Activated T-helper 1 cell treated with anti-CD3 and anti-CD28 coated beads, Interleukin-2, amount 50 U/mL, for 16 hours (primary cell): ENCODE data around the gene ANKRD44.
"Not testable (repeated sequence)": the region's sequence is repeated elsewhere in the genome, so short reads cannot be mapped to it uniquely, and the experiment has no call there.

Source experiments
- DNase-seq, 2 donors: peaks; one replicate each; pipeline ENCODE4 v3.0.0-alpha.2; 2020; ENCODE audit warnings: low read depth in 1 of 2, low spot score in 1 of 2

The ANKRD44 gene

GRCh38 chr2:197310271-197310985, at the start of gene ANKRD44:
TSS of gene ANKRD44 (minus strand) at chr2:197310780. CDS start at chr2:197310604, 176 bp downstream.
- peak; percentile 77 to 83 for DNase-seq

GRCh38 chr2:197359859-197360258, 49.3 kb upstream of the ANKRD44 start:
- DNase-seq: no peak

DNA sequence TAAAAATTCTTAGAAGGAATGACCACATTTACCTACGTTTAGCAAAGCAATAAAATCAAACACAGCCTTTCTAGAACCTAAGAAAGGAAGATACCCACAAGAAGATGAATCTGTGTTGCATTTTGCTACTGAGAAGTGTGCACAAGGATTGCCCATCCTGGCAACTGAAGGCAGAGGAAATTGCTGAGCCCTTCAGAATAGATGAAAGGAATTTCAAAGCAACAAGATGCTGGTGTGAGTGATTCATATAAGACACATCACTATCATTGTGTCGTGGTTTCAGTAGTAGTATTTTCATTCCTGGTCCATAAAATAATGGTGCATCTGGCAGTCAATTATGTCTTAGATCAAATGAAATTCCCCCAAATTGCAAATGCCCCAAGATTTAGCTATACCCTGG, 48.4 kb upstream of the ANKRD44 start:
- DNase-seq: no peak

DNA sequence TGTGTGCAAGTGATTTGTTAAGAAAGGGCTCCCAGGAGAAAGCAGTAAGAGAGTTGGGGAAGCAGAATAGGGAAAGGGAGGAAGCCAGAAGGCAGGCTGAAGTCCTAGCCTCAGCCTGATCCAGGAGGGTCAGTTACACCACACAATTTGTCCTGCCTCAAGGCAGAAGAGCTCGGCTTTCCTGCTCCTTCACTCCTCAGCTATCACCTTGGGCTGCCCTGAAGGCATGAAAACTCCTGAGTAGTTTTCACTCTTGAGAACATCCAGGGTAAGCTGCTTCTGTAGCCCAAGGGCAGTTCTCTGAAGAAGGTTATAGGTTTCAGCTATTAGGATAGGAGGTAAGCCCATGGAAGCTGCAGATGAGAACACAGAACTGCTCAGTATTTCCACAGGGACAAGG, 47.4 kb upstream of the ANKRD44 start:
- no peak for DNase-seq

DNA sequence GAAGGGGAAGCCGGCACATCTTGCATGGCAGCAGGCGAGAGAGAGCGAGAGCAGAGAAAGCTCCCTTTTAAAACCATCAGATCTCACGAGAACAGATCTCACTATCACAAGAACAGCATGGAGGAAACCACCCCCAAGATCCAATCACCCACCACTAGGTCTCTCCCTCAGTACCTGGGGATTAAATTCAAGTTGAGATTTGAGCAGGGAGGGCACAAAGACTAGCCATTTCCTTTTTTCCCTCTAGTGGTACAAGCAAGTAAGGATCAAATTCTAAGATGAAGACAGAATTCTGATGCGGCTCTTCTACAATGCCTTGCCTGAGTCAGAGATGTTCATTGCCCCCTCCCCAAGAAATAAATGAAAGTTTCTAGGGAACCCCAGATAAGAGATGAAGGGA, 45.6 kb upstream of the ANKRD44 start:
- no peak for DNase-seq

GRCh38 chr2:197354169-197354558, 43.6 kb upstream of the ANKRD44 start:
- DNase-seq: no peak

- DNase-seq: no peak
These were observed 43.0 kb upstream of the ANKRD44 start for GRCh38 chr2:197353393-197354168.

DNA sequence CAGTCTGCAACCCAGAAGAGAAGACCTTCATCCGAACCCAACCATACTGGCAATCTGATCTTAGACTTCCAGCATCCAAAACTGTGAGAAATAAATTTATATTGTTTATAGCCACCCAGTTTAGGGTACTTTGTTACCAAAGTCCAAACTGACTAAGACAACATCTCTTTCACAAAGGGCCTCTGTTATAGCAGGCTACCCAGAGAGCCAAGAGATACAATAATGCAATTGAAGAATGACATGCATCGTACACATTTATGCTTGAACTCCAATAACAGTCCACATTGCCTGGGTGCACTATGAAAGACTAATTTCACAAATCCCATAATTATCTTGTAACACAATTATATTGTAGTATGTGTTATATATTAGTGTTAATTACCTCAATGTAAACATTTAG, 39.1 kb upstream of the ANKRD44 start:
- no peak for DNase-seq

GRCh38 chr2:197348721-197349360, 38.3 kb upstream of the ANKRD44 start:
- DNase-seq: no peak

DNA sequence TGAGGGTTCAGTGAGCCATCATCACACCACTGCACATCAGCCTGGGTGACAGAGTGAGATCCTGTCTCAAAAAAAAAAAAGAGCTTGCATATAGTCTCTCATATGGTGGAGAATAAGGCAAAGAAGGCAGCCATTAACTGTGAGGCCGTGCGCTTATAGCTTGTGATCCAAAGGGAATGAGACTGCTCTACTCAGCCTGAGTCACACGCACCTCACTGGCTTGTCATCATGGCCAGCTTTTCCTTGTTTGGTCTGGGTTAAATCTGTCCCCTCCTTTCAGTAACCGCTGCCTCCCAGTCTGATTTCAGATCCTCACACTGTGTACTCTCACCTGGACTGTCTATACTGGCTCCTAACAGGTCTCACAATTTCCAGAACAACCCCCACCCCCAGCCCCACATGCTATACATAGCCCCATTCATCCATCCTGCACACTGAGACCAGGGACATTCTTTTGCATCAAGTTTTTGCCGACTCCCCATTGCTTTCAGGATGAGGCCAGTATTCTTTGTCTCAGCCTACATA, 35.3 kb upstream of the ANKRD44 start:
- DNase-seq: no peak

DNA sequence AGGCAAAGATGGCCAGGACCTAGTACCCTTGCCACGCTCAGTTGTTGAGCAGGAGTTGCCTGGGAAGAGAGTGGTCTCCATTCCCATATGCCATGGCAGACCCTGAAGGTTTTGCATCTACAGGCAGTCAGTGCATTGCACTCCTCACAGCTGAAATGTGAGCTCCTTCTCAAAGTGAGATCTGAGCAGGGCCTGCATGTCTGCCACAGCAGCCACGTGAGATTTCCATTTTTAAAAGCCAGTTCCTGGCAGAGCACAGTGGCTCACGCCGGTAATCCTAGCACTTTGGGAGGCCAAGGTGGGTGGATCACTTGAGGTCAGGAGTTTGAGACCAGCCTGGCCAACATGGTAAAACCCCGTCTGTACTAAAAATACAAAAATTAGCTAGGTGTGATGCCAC, 33.4 kb upstream of the ANKRD44 start:
- DNase-seq: not testable (repeated sequence)

DNA sequence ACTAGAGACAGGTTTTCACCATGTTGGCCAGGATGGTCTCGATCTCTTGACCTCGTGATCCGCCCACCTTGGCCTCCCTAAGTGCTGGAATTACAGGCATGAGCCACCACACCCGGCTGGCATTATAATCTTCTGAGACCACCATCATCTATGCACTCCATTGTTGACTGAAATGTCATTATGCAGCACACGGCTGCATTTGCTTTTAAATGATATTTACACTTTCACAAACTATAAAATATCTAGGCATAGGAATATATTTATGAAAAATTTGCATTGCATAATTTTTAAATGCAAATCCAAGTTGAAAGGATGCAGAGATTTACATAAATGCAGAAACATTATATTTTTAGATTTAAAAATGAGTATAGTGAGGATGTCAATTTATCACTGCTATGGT, 30.0 kb upstream of the ANKRD44 start:
- no peak for DNase-seq

DNA sequence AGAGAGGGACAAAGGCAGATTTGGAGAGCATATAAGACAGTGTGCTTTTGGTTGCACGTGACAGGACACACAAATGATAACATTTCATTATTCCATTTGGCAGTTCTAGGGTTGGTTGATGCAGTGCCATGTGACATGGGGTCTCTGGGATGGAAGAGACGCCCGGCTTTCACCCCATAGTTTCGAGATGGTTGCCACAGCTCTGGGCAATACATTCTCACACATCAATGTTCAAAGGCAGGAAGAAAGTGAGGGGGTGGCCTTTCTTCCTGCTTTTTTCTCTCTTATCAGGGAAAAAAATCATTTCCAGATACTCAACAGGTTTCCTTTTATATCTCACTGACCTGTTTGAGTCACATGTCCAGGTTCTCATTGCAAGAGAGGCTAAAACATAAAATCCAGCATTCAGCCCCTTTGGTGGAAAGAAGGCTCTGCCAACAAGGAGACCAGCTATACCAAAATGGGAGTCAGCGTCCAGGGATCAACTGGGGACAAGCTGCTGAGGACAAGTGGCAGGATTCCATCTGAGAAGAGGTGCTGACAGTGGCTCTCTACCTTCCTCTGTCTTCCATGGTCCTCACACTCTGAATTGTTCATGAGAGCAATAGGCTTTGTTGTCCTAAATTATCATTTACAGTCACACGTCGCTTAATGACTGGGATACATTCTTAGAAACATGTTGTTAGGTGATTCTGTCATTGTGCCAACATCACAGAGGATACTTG, 29.1 kb upstream of the ANKRD44 start:
- DNase-seq: no peak

- DNase-seq: no peak
These were observed 28.4 kb upstream of the ANKRD44 start for GRCh38 chr2:197339016-197339415.

DNA sequence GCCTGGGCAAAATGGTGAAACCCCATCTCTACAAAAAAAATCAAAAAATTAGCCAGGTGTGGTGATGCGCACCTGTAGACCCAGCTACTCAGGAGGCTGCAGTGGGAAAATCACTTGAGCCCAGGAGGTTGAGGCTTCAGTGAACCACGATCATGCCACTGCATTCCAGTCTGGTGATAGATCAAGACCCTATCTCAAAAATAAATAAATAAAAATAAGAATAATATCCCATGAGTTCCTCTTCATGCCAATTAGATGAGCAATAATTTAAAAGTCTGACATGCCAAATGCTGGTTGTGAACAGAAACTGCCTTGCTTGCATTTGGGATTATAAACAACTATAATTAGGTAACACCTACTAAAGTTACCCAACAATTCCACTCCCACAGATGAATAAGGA, 22.1 kb upstream of the ANKRD44 start:
- DNase-seq: no peak

GRCh38 chr2:197328461-197328860, 17.9 kb upstream of the ANKRD44 start:
- DNase-seq: no peak

GRCh38 chr2:197327472-197328098, 17.0 kb upstream of the ANKRD44 start:
- no peak for DNase-seq

GRCh38 chr2:197327073-197327471, 16.5 kb upstream of the ANKRD44 start:
- no peak for DNase-seq

GRCh38 chr2:197324801-197325200, 14.2 kb upstream of the ANKRD44 start:
- no peak for DNase-seq
